Retinal pigment epithelial cell (primary cell): ENCODE data around the gene AIFM2.
"Not testable (repeated sequence)": the region's sequence is repeated elsewhere in the genome, so short reads cannot be mapped to it uniquely, and the experiment has no call there.

Experiments used
- DNase-seq: peaks from one replicate; pipeline ENCODE4 v3.0.0-alpha.2; 2010; ENCODE audit warnings: low read depth
- H3K4me3 ChIP-seq: 2 replicates; pipeline ENCODE4 v1.5.1; 2011; ENCODE audit warnings: mild to moderate bottlenecking, low read length, control low read depth, moderate library complexity
- CTCF ChIP-seq: conservative IDR thresholded peaks from 2 replicates; pipeline ENCODE4 v1.5.1; 2011; ENCODE audit warnings: low read depth, low read length, control low read depth, inconsistent platforms

The AIFM2 gene

GRCh38 chr10:70115948-70116682, 16.5 kb downstream of the AIFM2 start:
- no peak overlapping the region for H3K4me3 ChIP-seq
- DNase-seq = no peak
- TF ChIP-seq CTCF = peak; percentile 86

GRCh38 chr10:70114902-70115301, 17.7 kb downstream of the AIFM2 start:
- H3K4me3 ChIP-seq = no peak overlapping the region
- DNase-seq = no peak
- TF ChIP-seq CTCF = no peak

DNA sequence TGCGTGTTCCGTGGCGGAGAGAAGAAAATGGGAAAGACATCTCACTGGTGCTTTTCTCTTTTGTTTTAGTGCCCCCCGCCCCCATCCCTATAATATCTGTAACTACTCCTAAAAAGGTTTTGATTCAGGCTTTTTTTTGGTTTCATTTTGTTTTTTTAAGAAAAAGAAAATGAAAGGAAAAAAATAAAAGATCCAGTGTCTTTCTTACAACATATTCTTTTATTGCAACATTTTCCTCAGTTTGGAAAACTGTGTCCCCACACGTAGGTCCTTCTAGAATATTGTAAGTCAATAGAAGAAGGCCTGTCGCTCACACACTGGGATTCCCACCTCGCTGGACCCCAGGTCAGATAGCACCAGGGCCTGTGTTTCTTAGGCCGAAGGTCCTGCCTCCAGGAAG, 20.6 kb downstream of the AIFM2 start:
- no peak for DNase-seq
- TF ChIP-seq CTCF = no peak
- no peak overlapping the region for H3K4me3 ChIP-seq

- TF ChIP-seq CTCF = no peak
- no peak overlapping the region for H3K4me3 ChIP-seq
- no peak for DNase-seq
Observed at GRCh38 chr10:70111496-70111895, 21.1 kb downstream of the AIFM2 start.

DNA sequence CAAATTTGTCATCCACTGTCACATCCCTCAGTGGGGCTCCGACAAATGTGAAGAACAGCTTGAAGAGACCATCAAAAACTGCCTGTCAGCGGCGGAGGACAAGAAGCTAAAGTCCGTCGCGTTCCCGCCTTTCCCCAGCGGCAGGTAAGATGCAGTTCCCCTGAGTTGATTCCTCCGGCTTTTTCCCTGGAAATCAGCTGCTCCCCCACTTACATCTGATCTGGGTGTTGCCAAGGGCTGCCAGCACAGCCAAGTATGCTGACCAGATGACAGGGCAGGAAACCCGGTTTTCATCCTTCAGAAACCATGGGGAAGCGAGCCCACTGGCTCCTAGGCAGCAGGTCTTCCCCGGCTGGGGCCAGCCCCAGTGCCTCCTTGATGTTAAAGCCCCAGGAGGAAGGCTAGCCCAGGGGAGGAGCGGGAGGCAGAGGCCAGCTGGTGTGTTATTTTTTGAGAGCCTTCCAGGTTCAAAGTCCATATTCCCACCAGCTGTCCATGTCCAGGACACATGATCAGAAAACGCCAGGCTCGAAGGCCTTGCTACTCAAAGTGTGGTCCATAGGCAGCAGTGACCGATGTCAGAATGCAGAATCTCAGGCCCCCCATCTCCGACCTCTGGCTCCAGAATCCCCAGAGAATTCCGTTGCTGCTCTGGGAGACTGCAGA, 23.4 kb downstream of the AIFM2 start:
- TF ChIP-seq CTCF = no peak
- H3K4me3 ChIP-seq = no peak overlapping the region
- no peak for DNase-seq

DNA sequence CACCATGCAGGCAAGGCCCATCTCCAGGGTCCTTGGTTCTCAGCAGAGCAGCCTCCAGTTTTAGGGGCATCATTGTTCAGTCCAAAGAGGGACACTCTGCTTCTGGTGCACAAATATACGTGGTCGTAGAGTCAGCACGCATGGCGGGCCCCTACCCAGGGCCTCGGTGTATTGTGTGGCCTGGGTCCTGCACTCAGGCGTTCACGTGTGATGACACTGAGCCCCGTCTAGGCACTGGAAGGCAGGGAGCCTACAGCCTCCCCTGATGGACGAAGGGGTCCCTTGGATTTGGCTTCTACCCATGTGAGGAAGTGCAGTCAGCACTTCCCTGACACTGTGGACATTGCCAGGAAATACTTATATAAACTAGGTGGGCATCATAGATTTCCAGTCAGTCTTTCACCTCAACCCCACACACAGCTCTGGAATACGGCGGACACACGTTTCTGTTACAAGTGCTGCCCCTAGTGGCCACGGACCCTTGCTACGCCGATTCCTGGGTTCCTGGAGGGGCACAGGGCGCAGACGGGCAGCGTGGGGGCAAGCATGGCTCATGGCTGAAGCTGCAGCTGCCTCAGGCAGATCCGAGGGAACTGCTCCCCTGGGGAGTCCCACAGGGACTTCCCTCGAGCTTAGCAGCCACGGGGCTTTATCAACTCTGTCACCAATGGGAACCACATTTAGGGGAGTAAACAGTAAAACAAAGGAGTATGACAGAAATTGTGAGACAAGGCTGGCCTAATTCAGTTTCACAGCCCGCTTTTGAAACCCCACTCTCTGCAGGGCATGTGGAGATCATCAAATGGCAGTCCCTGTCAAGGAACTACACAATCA, 25.4 kb downstream of the AIFM2 start:
- no peak for DNase-seq
- TF ChIP-seq CTCF = peak; percentile 67

GRCh38 chr10:70101668-70102067, 31.0 kb downstream of the AIFM2 start:
- no peak for DNase-seq
- no peak overlapping the region for H3K4me3 ChIP-seq
- no peak for TF ChIP-seq CTCF

More for the DNA sequence above, 25.4 kb downstream of the AIFM2 start:
- no peak overlapping the region for H3K4me3 ChIP-seq

DNA sequence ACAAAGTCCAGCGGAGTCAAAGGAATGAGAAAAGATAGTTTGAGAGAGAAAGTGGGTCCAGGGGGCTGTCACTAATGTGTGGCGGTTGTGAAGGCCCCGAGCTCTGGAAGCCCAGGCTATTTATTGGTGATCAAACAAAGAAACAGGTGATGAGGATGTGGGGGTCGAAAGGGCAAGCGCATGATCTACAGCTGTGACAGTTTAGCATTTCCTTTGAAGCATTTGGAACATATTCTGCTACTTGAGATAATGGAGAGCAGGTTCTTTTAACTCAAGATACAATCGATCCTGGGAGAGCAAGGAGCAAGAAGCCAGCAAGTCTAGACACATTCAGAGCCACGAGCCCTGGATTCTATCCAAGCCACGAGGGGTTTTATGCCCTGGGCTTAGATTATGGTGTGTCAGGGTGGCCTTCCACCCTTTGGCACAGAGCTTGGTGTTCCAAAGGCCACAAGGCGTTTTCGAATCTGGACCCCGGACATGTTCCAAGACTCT, 31.5 kb downstream of the AIFM2 start:
- not testable (repeated sequence) for DNase-seq, H3K4me3 ChIP-seq
